Duodenal mucosa (tissue), 2 donors: Measurements from ENCODE around the gene MS4A12.
"Not testable (repeated sequence)": the region's sequence is repeated elsewhere in the genome, so short reads cannot be mapped to it uniquely, and the experiment has no call there.

Experiments
- H3K27ac ChIP-seq: one replicate; pipeline ENCODE4 v1.7.0; 2013; ENCODE audit warnings: low read depth, low read length
- H3K27me3 ChIP-seq, 2 donors: one replicate each; pipeline ENCODE4 v1.7.0; 2013; ENCODE audit warnings: low read length in 2 of 2, control low read depth in 1 of 2; ENCODE audit not compliant: insufficient read depth in 2 of 2, control insufficient read depth in 1 of 2
- H3K36me3 ChIP-seq, 2 donors: one replicate each; pipeline ENCODE4 v1.7.0; 2013; ENCODE audit warnings: low read length in 2 of 2, control low read depth in 1 of 2; ENCODE audit not compliant: insufficient read depth in 2 of 2, control insufficient read depth in 1 of 2
- H3K4me1 ChIP-seq, 2 donors: one replicate each; pipeline ENCODE4 v1.7.0; 2013; ENCODE audit warnings: low read length in 2 of 2, control low read depth in 1 of 2; ENCODE audit not compliant: insufficient read depth in 2 of 2, control insufficient read depth in 1 of 2
- H3K4me3 ChIP-seq, 2 donors: one replicate each; pipeline ENCODE4 v1.7.0; 2013; ENCODE audit warnings: low read length in 2 of 2, low read depth in 1 of 2
- H3K9ac ChIP-seq, 2 donors: one replicate each; pipeline ENCODE4 v1.7.0; 2013; ENCODE audit warnings: low read length in 2 of 2, low read depth in 1 of 2
- H3K9me3 ChIP-seq, 2 donors: one replicate each; pipeline ENCODE4 v1.7.0; 2013; ENCODE audit warnings: low read length in 2 of 2, control low read depth in 1 of 2; ENCODE audit not compliant: control insufficient read depth in 1 of 2

MS4A12 gene

GRCh38 chr11:60482361-60482760 is 10.2 kb upstream of the MS4A12 start:
- H3K9ac ChIP-seq = no peak overlapping the region
- H3K9me3 ChIP-seq = no peaks in the 10 kb centered on the region
- no peaks in the 10 kb centered on the region for H3K27me3 ChIP-seq
- no peaks in the 10 kb centered on the region for H3K36me3 ChIP-seq
- no peak overlapping the region for H3K27ac ChIP-seq
- H3K4me1 ChIP-seq = no peaks in the 10 kb centered on the region
- H3K4me3 ChIP-seq = no peak overlapping the region

GRCh38 chr11:60485987-60486386 is 6.6 kb upstream of the MS4A12 start:
- Histone ChIP-seq H3K36me3 (no peaks in the 10 kb centered on the region), H3K9ac (no peak overlapping the region), H3K4me1 (no peaks in the 10 kb centered on the region), H3K27me3 (no peaks in the 10 kb centered on the region), H3K27ac (no peak overlapping the region), H3K4me3 (no peak overlapping the region), H3K9me3 (no peaks in the 10 kb centered on the region)

- Histone ChIP-seq H3K9me3 (no peaks in the 10 kb centered on the region), H3K36me3 (no peaks in the 10 kb centered on the region), H3K4me1 (no peaks in the 10 kb centered on the region), H3K9ac (no peak overlapping the region), H3K4me3 (no peak overlapping the region), H3K27ac (no peak overlapping the region), H3K27me3 (no peaks in the 10 kb centered on the region)
Observed at GRCh38 chr11:60493454-60493853, 876 bp downstream of the MS4A12 start.

- Histone ChIP-seq H3K4me3 (no peak overlapping the region), H3K36me3 (no peaks in the 10 kb centered on the region), H3K9ac (no peak overlapping the region)
Observed at GRCh38 chr11:60498399-60498798, 5.8 kb downstream of the MS4A12 start.

GRCh38 chr11:60498853-60499252 is 6.3 kb downstream of the MS4A12 start:
- H3K4me1 ChIP-seq = peaks cover 0 to 6% of the 10 kb centered on the region in 2 donors
- no peak overlapping the region for H3K4me3 ChIP-seq
- no peaks in the 10 kb centered on the region for H3K36me3 ChIP-seq
- no peaks in the 10 kb centered on the region for H3K27me3 ChIP-seq
- no peak overlapping the region for H3K27ac ChIP-seq
- no peak overlapping the region for H3K9ac ChIP-seq
- H3K9me3 ChIP-seq = no peaks in the 10 kb centered on the region

More at GRCh38 chr11:60498399-60498798, 5.8 kb downstream of the MS4A12 start:
- Histone ChIP-seq H3K27ac (no peak overlapping the region), H3K9me3 (no peaks in the 10 kb centered on the region), H3K27me3 (no peaks in the 10 kb centered on the region), H3K4me1 (peaks cover 0 to 5% of the 10 kb centered on the region in 2 donors)

GRCh38 chr11:60500276-60500910 is 7.8 kb downstream of the MS4A12 start:
- peaks cover 0 to 12% of the 10 kb centered on the region in 2 donors for H3K4me1 ChIP-seq
- no peaks in the 10 kb centered on the region for H3K36me3 ChIP-seq
- H3K9me3 ChIP-seq = no peaks in the 10 kb centered on the region
- H3K9ac ChIP-seq = no peak overlapping the region
- H3K4me3 ChIP-seq = no peak overlapping the region
- no peak overlapping the region for H3K27ac ChIP-seq
- no peaks in the 10 kb centered on the region for H3K27me3 ChIP-seq

- Histone ChIP-seq H3K27me3 (no peaks in the 10 kb centered on the region), H3K9ac (no peak overlapping the region), H3K4me1 (peaks cover 0 to 12% of the 10 kb centered on the region in 2 donors), H3K36me3 (no peaks in the 10 kb centered on the region), H3K4me3 (no peak overlapping the region), H3K9me3 (no peaks in the 10 kb centered on the region), H3K27ac (peak overlapping the region; percentile 10)
Observed at GRCh38 chr11:60502221-60502775, 9.7 kb downstream of the MS4A12 start.

GRCh38 chr11:60504219-60504905 is 11.8 kb downstream of the MS4A12 start:
- H3K27me3 ChIP-seq = peaks cover 3 to 5% of the 10 kb centered on the region in 2 donors
- H3K36me3 ChIP-seq = no peaks in the 10 kb centered on the region
- peaks cover 0 to 12% of the 10 kb centered on the region in 2 donors for H3K4me1 ChIP-seq
- no peak overlapping the region for H3K9ac ChIP-seq
- H3K27ac ChIP-seq = no peak overlapping the region
- H3K9me3 ChIP-seq = no peaks in the 10 kb centered on the region
- no peak overlapping the region for H3K4me3 ChIP-seq

- not testable (repeated sequence) for H3K36me3 ChIP-seq, H3K27ac ChIP-seq, H3K9me3 ChIP-seq, H3K4me1 ChIP-seq, H3K27me3 ChIP-seq, H3K4me3 ChIP-seq, H3K9ac ChIP-seq
Observed at GRCh38 chr11:60509609-60510008, 17.0 kb downstream of the MS4A12 start.

GRCh38 chr11:60510209-60510608 is 17.6 kb downstream of the MS4A12 start:
- H3K4me3 ChIP-seq, H3K27me3 ChIP-seq, H3K9ac ChIP-seq, H3K27ac ChIP-seq, H3K36me3 ChIP-seq, H3K4me1 ChIP-seq, H3K9me3 ChIP-seq: not testable (repeated sequence)
